Measurements from ENCODE around the gene KCNK3. TPM values are rescaled to one million over a fixed set of nuclear protein-coding genes. Genes with fewer than 3 reads are reported as not detected.

KCNK3 gene
- total RNA-seq, 1 experiment from 2014 or later, result 32.8 TPM

DNA sequence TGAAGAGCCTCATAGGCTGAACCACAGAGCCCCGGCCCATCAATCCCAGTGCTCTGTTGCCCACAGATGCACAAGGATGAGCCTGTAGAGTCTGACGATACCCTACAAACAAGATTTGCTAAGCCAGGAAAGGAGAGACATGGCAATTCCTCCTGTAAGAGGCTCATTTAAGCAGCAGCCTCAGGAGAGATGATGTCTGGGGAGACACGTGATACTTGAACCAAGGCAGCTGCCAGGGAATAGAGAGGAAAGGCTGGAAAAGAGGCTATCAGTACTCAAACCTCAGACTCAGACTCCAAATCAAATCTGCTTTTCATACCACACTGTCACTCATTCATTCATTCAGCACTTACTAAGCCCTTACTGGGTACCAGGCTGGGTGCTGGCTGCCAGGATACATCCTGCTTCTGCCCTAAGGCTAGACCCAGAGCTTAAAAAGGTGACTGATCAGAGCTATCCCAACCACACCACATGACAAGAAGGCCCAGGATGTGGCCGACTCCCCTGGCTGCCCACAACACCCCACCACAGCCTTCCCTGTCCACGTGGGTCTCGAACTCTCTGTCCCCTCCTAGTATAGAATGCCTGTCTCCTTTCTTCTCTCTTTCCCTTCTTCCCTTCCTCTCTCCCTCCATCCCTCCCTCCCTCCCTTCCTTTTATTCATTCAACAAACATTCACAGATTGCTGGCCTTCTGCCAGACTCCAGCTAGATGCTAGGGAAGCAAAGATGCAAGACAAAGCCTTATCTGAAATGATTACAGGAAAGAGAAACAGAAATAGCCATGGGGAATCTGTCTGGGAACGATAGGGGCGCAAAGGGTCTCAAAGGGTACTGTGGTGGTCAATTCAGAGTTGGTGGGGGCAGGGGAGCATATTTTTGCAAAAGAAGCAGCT, 23.4 kb upstream of the KCNK3 start:
- H3K9me3 ChIP-seq (ENCODE audit: control insufficient read depth, insufficient read depth, low read depth, low read length), result no peaks in the 10 kb centered on the region
- no peak for TF ChIP-seq SIN3A (IDR thresholded peaks at IDR 0.05; ENCODE audit: borderline replicate concordance, insufficient read depth, low read depth, low read length)
- TF ChIP-seq CTCF (IDR thresholded peaks at IDR 0.05), result no peak
- TF ChIP-seq POLR2AphosphoS5 (IDR thresholded peaks at IDR 0.05; ENCODE audit: low read depth, low read length), result no peak
- no peak for TF ChIP-seq REST (IDR thresholded peaks at IDR 0.05; ENCODE audit: insufficient read depth in 1 of 2, low read depth in 2 of 2, low read length in 1 of 2)
- no peak for TF ChIP-seq TCF7L2 (IDR thresholded peaks at IDR 0.05; ENCODE audit: low read depth, low read length)
- DNase-seq (ENCODE audit: low read depth, low spot score) (no peak), ATAC-seq (no peak)
- ChIA-PET POLR2A (no interaction called here), CTCF (no interaction called here)
- no peaks in the 10 kb centered on the region for H3K36me3 ChIP-seq (ENCODE audit: control insufficient read depth, insufficient read depth, low read length)
- H3K27me3 ChIP-seq (ENCODE audit: control insufficient read depth, insufficient read depth, low read length), result peaks cover 8% of the 10 kb centered on the region
- H3K4me1 ChIP-seq (ENCODE audit: control insufficient read depth, insufficient read depth, low read length), result no peaks in the 10 kb centered on the region
- no peak overlapping the region for H3K4me3 ChIP-seq (ENCODE audit: low read depth in 2 of 2, low read length in 2 of 2)
- BruUV-seq (replicated peaks), result no TSS peak
- intact Hi-C loops (cut with micrococcal nuclease; ENCODE audit: unreplicated experiment), result no loop called here
- in situ Hi-C loops (cut with HindIII; ENCODE audit: low pct_unique_long_range_greater_than_20kb, low sequenced_read_pairs), result no loop called here
- H3K27ac ChIP-seq (ENCODE audit: low read length), result no peak overlapping the region

DNA sequence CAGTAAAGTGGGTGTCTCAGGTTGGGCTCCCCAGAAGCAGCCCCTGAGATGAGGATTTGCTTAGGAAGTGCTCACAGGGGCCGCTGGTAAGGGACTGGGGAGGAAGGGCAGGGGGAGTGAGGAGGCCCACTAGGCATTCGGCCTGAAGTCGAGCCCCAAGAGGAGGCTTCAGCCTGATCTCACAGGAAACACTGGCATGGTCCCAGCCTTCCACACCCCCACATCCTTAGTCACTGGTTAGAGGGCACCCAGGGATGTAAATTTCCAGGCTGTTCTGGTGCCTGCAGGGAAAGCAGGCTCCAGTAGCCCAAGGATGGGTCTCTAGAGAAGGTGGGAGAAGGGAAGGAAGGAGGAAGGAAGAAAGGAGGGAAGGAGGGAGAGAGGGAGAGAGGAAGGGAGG, 22.4 kb upstream of the KCNK3 start:
- TF ChIP-seq CTCF (IDR thresholded peaks at IDR 0.05) (no peak), TCF7L2 (IDR thresholded peaks at IDR 0.05; ENCODE audit: low read depth, low read length) (no peak), SIN3A (IDR thresholded peaks at IDR 0.05; ENCODE audit: borderline replicate concordance, insufficient read depth, low read depth, low read length) (no peak), POLR2AphosphoS5 (IDR thresholded peaks at IDR 0.05; ENCODE audit: low read depth, low read length) (no peak)
- Histone ChIP-seq H3K27me3 (ENCODE audit: control insufficient read depth, insufficient read depth, low read length) (peaks cover 6% of the 10 kb centered on the region), H3K4me3 (ENCODE audit: low read depth in 2 of 2, low read length in 2 of 2) (no peak overlapping the region), H3K36me3 (ENCODE audit: control insufficient read depth, insufficient read depth, low read length) (no peaks in the 10 kb centered on the region), H3K27ac (ENCODE audit: low read length) (no peak overlapping the region), H3K4me1 (ENCODE audit: control insufficient read depth, insufficient read depth, low read length) (no peaks in the 10 kb centered on the region), H3K9me3 (ENCODE audit: control insufficient read depth, insufficient read depth, low read depth, low read length) (no peaks in the 10 kb centered on the region)
- in situ Hi-C loops (cut with HindIII; ENCODE audit: low pct_unique_long_range_greater_than_20kb, low sequenced_read_pairs) (no loop called here), intact Hi-C loops (cut with micrococcal nuclease; ENCODE audit: unreplicated experiment) (no loop called here)
- no TSS peak for BruUV-seq (replicated peaks)
- ChIA-PET POLR2A (no interaction called here), CTCF (no interaction called here)
- no peak for ATAC-seq
- no peak for DNase-seq (ENCODE audit: low read depth, low spot score)
